Fibroblast of the conjunctiva (primary cell): ENCODE measurements around the gene SGCG.

Experiments used
- DNase-seq: peaks from one replicate; pipeline ENCODE4 v3.0.0-alpha.2; 2010; ENCODE audit warnings: low read depth

SGCG gene

DNA sequence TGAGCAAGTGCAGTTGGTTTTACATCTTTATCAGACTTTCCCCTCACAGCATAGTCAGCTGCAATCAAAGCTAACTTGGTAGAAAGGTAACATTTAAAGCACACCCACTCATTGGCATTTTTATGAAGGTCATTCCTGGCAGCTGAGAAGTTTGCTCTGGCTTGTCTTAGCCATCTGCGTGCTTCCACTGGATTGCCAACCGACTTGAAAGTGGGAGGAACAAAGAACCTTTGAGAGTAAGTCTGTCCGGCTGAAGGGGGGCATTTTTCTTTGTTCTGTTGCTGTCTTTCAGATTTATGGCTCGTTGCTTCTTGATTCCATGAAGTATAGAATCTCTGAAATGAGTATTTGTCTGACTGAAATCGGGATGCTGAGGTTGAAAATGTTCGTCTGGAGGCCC is 149.6 kb downstream of the SGCG start:
- DNase-seq: no peak

DNA sequence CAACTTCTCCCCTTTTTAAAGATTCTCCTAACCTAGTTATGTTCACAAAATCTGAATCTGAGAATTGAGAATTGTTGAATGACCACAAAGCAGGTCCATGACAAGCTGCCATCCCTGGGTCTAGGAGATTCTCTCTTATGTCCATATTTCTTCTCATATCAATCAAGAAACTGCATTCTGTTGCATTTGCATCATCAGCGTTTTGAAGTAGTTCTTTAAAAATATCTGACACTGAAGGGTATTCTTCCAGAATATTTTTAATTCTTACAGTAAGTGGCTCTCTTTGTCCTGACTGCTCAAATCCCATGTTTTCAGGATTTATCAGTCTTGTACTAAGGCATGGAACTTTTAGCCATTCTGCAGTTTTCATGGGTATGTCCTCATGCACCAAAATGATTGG is 158.4 kb downstream of the SGCG start:
- DNase-seq: no peak

DNA sequence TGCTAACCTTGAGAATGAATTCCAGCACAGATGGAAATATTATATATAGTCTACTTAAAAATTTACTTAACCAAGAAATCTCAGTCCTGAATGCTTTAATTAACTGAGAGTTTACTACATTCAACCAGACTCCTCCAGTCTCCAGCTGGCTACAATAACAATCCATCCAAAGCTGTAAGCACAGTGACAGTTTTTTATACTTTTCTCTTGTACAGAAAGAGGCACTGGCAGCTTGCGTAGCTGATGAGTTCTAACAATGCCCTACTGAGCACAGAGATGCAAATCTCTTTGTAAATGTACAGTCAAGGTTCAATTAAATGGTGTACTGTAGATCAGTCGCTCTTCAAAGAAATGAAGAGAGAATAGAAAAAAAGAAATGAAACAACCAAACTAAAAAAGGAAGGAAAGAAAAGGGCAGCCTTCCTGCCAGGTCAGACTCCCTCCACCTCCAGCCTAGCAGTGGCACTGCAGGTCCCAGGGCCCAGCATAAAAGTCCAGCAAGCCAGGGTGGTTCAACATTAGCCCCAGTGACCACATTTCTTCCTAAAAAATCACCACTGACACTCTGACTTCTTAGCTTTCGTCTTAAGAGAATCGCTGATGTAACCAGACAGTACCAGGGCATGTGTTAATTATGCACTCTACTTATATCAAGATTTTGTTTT is 164.3 kb downstream of the SGCG start:
- DNase-seq: no peak

DNA sequence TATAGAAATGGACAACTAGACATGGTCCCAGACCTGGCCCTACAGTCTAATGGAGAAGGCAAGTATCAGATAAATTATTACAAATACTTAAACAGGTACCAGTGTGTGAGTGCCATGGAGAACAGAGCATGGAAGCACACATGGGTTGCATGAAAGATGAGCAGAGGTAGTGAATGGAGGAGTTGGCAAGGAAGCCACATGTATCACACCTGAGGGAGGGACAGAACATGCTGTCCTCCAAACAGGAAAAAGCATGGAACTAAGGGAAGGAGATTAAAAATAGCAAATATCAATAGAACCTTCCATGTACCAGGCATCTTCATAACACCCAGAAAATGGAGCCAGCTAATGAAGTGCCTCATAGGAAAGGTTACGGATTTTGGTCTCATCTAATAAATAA is 166.8 kb downstream of the SGCG start:
- no peak for DNase-seq

DNA sequence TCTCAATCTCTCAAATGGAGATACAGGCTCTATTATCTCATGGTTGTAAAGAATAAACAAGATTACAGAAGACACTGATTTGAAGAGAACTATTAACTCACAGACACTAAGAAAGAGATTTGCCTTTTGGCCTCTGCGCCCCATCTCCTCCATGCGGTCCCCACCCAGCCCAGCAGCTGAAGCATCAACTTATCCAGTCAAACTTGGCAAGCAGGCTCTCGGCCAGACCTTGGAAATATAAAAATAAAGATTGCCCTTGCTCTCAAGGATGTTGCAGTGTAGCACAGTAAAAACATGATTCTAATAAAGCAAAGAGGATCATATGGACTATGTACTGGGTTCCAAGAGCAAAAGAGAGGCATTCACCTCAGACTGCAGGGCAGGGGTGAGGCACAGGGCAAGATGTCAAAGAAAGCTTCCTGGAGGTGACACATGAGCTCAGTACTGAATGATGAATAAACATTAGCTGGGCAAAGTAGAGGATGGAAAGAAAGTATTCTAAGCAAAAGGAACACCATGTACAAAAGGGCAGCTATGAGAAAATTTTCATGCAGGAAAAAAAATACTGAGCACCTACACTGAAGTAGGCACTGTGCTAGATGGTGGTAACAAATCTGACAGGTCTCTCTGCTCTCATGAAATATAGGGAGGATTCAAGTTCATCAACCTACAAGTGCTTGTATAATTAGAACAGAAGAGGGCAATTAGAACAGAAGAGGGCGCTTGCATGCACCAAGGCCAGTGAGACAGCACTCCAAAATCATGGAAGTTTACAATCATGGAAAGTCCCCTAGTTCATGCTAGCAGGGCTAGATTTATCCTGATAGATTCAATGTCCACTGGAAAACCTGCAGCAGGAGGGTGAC is 167.7 kb downstream of the SGCG start:
- peak; percentile 70 for DNase-seq

DNA sequence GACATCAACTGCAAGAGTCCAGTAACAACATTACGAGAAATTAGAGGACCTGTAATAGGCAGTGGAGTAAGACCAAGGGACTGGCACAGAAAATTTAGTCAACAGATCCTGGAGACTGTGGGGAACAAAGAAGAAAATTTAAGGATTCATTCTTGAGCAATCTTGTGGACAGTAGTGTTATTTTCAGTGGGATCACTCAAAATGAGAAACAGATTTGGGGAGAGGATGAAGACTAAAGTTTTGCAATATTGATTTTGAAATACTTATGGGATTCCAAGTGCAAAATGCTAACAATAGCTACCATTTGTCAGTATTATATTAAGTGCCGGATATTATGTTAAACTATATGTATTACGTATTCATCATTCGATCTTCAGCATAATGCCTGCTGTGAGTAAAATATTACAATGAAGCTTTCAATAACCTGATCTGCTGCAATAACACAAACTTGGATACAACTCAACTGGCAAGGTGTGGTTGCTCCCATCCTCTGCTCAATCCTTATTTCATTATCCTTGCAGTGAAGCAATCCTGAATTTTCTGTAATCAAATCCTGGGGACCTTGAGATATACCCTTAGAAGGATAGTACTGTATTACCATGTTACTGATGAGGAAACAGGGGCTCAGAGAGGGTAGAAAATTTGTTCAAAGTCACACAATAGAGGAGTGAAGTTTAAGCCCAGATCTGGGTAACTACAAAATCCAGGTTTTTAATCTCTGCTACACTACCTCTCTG is 168.6 kb downstream of the SGCG start:
- peak; percentile 49 for DNase-seq

DNA sequence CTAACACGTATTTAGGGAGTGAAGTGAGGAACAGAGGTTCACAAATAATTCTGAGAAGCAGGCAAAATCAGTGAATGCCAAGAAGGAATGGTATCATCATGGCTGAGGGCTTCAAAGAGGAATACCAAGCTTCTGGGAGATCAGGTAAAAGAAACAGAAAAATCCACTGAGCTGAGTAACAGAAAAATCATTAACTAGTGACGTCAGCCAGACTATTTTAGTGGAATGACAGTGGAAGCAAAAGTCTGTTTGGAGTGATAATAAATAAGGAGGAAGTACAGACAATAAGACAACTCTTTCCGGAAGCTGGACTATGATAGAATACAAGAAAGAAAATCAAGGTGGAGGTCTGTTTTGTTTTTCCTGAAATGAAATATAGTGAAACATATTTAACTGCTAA is 169.2 kb downstream of the SGCG start:
- DNase-seq: no peak

DNA sequence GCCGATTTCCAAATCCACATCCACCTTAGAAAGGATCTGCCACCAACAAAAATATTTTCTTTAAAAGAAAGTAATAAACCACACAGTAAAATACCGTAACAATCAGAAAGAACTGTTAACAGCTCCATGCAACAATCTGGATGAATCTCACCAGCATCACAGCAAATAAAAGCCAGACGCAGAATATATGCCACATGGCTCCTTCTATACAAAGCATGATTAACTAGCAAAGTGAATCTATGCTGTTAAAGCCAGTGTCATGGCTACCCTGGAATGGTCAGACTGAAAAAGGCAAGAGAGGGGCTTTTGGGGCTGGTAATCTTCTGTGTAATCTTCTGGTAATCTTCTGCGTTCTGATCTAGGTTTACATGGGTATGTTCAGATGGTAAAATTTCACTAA is 171.4 kb downstream of the SGCG start:
- no peak for DNase-seq

DNA sequence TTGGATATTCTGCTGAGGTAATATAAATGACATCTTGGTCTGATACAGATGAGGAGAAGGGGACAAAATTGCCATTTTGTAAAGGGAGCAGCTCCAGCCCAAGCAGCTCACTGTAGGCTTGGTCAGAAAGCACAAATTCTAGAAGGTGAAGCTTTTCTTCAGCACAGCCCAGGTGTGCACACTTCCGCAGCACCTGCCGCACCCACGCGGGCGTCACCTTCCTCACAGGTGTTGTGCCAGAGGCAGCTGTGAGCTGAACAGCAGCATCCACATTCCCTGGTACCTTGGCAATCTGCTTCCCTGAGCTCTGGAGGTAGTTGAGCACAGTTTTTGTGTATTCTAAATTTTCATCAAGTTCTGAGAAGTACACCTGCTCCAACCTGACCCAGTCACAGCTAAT is 173.7 kb downstream of the SGCG start:
- no peak for DNase-seq

DNA sequence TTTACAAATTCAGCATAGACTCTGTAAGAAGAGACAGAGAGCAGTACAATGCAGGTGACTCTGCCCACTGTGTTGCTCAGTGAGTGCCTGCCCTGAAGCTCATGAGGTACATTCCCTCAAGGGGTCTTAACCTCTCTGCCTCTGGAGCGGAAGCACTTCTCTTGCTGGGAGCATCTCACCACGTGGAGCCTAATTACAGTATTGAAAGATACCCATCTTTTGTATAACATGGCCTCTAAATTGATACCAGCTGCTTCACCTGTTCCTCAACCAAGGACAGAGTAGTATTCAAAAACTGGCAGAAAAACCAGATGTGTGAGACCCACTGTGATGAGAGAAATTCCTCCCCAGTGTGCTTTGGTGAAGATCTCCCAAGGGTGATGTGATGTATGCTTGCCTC is 175.6 kb downstream of the SGCG start:
- no peak for DNase-seq

DNA sequence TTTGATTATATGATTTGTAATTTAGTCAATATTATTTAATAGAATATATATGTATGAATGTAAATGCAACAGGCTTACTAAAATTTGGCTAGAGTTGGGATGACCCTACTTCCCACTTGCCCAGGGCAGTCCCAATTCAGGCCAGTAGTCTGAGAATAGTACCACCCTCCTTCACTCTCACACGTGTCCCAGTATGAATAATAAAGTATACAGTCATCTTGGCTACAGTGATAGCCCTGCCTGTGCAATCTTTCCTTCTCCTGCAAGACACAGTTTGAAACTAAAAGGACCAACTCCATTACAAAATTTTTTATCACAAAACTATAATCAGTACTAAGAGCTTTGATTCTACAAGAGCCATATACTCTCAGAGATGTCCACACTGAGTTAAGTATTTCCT is 176.6 kb downstream of the SGCG start:
- DNase-seq: no peak

DNA sequence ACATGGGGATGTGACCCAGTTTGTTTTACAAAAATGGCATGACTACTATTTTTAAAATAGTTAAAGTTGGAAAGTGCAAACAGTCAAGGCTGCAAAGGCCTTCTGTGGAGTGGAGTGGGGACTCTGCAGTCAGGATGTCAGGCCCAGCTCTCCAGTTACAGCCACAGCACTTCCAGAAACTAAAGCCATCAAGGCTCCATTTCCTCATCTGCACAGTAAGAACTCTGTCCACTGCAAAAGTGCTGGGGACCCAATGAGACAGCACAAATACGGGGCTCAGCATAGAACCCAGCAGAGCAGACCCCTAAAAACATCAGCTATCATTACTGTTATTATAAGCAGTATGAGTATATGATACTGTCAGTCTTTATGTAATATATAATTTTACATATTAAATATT is 179.1 kb downstream of the SGCG start:
- no peak for DNase-seq

DNA sequence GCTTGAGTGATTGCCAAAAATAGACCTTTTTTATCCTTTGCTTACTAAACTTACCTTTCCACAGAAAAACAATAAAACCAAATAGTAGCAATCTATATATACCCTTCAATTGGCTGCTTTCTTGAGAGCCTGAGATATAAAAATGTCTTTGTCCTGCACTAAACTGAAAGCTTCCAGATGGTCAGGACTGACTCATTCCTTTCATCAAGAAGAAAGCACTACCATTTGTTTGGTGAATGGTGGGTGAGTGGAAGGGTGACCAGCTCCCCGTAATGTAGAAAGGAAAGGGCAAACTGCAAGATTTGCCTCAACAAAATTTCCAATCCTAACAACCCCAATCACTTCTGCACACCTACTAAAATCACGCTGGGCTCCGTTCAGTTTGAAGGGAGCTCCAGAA is 184.9 kb downstream of the SGCG start:
- no peak for DNase-seq

DNA sequence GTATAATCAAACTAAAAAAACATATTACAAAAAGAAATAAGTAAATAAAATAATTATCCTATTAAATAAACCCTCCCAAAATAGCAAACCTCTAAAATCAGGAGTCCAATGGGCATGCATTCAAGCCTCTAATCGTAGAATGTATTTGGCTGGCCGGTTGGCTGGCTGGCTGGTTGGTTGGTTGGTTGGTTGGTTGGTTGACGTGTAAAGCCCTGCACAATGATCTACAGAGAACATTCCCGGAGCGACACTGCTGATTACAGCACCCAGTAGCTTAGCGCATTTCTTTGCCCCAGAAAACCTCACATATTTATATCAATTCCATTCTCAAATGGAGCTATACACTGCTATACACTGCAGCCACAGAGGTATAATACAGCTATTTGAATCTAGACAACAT is 187.1 kb downstream of the SGCG start:
- no peak for DNase-seq

DNA sequence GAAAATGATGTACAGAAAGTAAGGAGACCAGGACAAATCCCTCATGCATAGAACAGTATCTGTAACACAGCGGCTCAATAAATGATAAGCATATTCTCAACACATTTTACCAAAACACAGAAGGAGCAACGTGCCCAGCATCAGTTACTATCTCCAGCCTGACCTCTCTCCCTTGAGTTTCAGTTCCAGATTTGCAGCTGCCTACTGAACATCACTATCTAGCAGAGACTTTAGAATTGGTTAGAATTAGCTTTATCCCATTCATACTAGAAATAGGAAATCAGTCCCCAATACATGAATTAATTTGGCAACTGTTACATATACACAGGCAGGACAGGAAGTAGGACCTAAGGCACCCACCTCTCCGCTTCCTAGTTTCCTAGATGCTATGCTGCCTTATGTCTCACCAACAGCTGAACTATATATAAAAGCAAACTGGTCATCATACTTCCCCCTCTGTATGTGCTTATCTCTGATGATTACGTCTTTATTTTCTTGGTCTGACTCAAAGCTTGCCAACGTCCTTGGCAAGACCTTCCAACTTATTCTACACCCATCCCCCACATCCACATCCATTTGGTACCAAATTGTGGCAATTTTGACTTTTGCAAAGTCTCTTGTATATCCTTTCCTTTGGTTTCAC is 191.6 kb downstream of the SGCG start:
- DNase-seq: no peak
